NCI-H748 treated with DMSO at 0.1 percent for 48 hours (cell line): ENCODE data around the gene IRAK4.

Experiments used
- DNase-seq: peaks from one replicate; lab custom pipeline; 2025; lab: John Stamatoyannopoulos, UW

Gene IRAK4

GRCh38 chr12:43836475-43836989 is 77.8 kb downstream of the IRAK4 start:
- no peak for DNase-seq
